GM21367 (cell line): ENCODE data around the gene SCIN.
"Not testable (repeated sequence)": the region's sequence is repeated elsewhere in the genome, so short reads cannot be mapped to it uniquely, and the experiment has no call there.

Experiments
- ATAC-seq: cut with Tn5 transposase; IDR thresholded peaks from one replicate; pipeline ENCODE4 v1.9.1; 2021; ENCODE audit not compliant: unreplicated experiment

Gene SCIN

GRCh38 chr7:12686891-12687717, 116.6 kb downstream of the SCIN start, which contains the start of gene ARL4A:
Gene ARL4A, plus strand, starts transcription at chr7:12687633. Its CDS starts 622 bp downstream, at chr7:12688255.
- peak; percentile 80 for ATAC-seq

GRCh38 chr7:12687718-12688171, 117.2 kb downstream of the SCIN start:
- ATAC-seq, result peak; percentile 1

GRCh38 chr7:12688485-12689170, 118.1 kb downstream of the SCIN start:
- not testable (repeated sequence) for ATAC-seq

- ATAC-seq, result no peak
Measured at GRCh38 chr7:12689451-12689850, 118.9 kb downstream of the SCIN start.

- ATAC-seq, result no peak
Measured at GRCh38 chr7:12690041-12690878, 119.7 kb downstream of the SCIN start.

- not testable (repeated sequence) for ATAC-seq
Measured at GRCh38 chr7:12691388-12691787, 120.9 kb downstream of the SCIN start.

- no peak for ATAC-seq
Measured at GRCh38 chr7:12692035-12692434, 121.5 kb downstream of the SCIN start.

- ATAC-seq, result no peak
Measured at GRCh38 chr7:12692479-12693259, 122.1 kb downstream of the SCIN start.

GRCh38 chr7:12694817-12695216, 124.3 kb downstream of the SCIN start:
- ATAC-seq, result no peak

GRCh38 chr7:12695965-12696364, 125.4 kb downstream of the SCIN start:
- no peak for ATAC-seq

GRCh38 chr7:12699299-12699698, 128.8 kb downstream of the SCIN start:
- no peak for ATAC-seq

GRCh38 chr7:12701433-12701832, 130.9 kb downstream of the SCIN start:
- ATAC-seq, result no peak

GRCh38 chr7:12703881-12704280, 133.4 kb downstream of the SCIN start:
- ATAC-seq, result no peak

GRCh38 chr7:12705878-12706277, 135.4 kb downstream of the SCIN start:
- no peak for ATAC-seq

GRCh38 chr7:12706900-12707536, 136.5 kb downstream of the SCIN start:
- ATAC-seq, result no peak

GRCh38 chr7:12708314-12708713, 137.8 kb downstream of the SCIN start:
- no peak for ATAC-seq
